EH (cell line): ENCODE measurements around the gene ARHGAP26.

Experiments
- DNase-seq: peaks from one replicate; pipeline ENCODE4 v3.0.0-alpha.2; 2015; ENCODE audit warnings: low read depth

The ARHGAP26 gene

GRCh38 chr5:143141652-143142051 lies 371.5 kb downstream of the ARHGAP26 start:
- no peak for DNase-seq

DNA sequence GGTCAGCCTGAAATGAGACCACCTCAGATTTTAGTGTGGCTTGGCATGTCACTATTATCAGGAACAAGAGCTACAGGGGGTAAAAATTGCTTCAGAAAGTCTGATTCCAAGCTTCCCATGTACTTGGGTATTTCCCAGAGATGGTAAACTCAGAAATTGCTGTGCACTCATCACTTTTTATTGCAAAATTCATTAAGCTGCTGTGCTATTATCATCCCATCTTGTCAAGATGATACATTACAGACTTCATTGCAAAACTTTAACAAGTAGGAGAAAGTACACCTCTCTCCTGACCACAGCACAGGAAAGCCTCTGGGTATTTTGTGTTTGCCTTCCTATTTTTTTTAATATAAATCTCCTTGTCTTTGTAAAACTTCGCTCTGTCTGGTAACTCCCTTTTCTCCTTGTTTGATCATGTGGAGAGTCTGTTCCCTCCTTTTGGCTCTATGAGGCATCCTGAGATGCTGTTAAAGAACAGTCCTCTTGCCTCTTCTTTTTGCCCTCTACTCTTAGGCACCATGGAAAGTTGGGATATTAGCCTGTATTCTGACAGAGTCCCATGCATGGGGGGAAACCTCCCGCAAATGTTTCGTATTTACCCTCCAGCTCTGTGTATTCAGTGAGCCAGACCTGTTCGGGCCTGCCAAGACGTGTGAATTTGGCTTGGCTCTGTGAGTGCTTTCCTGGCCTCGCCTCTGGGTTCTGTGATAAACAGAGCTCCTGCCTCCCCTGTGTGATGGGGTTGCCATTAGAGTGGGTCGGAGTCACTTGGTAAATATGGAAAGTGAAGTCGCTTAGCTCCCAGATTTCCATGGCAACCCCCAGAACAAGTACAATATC lies 372.6 kb downstream of the ARHGAP26 start:
- peak; percentile 46 for DNase-seq

DNA sequence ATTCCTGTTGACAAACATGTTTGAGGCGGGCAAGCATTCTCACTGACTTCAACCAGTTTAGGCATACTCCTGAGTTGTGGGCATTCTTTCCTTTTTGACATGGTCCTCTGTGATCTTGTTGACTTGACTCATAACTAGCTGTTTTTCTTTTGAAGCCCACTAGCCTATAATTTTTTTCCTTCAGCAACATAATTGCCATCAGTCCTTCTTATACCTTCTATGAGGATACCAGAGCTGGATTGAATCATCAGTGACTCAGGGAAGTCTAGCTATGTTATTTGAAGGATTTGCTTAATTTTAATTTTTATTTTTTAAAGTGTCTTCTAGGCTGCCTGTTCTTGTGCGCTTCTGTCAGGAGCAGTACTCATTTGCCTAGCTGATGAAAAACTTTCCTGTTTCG lies 373.8 kb downstream of the ARHGAP26 start:
- DNase-seq, result peak; percentile 71

GRCh38 chr5:143145243-143146160 lies 375.3 kb downstream of the ARHGAP26 start:
- DNase-seq, result peak; percentile 38

DNA sequence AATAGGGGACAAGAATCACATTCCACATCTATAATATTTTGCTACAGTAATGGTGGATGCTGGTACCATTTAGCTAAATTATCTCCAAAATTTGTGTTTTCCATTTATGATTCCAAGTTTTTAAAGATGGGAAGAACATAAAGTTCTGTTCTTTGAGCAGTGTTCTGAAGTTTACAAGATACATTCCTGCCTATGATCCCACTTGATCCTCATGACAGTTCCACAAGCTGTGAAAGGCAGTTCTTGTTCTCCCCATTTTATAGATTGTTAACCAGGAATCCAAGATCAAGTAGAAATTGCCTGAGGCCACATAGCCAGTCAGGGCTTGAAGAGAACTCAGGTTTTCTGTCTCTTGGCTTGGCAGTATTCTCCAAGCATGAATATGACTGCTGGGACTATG lies 376.0 kb downstream of the ARHGAP26 start:
- no peak for DNase-seq

- DNase-seq, result no peak
Measured at GRCh38 chr5:143147383-143147782, 377.2 kb downstream of the ARHGAP26 start.

DNA sequence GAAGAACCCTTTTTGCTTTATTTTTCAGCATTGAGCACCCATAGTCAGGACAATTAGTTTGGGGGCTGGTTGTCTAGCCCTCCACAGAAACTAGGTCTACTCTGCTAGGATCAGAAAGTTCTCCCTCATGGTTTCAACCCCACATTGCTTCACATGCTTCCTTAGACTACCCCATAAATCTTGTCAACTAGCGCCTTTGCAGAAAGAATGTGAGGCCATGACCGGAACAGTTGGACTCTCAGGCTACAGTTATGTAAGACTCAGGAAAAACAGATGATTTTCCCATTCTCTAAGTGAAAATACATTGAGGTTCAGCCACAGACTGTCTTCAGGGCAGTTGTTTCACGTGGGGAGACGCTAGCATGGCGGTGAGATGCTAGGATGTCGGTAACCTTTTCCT lies 377.7 kb downstream of the ARHGAP26 start:
- DNase-seq, result peak; percentile 78

GRCh38 chr5:143148771-143149170 lies 378.6 kb downstream of the ARHGAP26 start:
- DNase-seq, result no peak

DNA sequence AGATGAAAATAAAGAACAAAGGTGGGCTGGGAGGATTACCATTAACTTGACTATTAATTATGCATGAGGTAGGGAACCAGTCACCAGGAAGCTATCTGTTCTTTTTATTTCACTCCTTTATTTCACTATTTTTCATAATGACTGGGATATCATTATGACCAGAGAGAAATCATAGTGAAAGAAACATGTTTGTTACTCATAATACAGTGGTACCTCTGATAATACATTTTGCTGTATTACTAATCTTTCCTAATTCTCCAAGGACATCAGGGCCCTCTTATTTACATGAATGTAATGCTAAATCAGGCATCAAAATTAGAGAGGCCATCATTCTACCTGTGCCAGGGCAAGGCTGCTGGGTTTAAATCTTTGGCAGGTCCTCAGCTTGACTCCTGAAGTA lies 379.6 kb downstream of the ARHGAP26 start:
- DNase-seq, result no peak

GRCh38 chr5:143151056-143151700 lies 381.0 kb downstream of the ARHGAP26 start:
- no peak for DNase-seq

- DNase-seq, result no peak
Measured at GRCh38 chr5:143152445-143152844, 382.3 kb downstream of the ARHGAP26 start.

DNA sequence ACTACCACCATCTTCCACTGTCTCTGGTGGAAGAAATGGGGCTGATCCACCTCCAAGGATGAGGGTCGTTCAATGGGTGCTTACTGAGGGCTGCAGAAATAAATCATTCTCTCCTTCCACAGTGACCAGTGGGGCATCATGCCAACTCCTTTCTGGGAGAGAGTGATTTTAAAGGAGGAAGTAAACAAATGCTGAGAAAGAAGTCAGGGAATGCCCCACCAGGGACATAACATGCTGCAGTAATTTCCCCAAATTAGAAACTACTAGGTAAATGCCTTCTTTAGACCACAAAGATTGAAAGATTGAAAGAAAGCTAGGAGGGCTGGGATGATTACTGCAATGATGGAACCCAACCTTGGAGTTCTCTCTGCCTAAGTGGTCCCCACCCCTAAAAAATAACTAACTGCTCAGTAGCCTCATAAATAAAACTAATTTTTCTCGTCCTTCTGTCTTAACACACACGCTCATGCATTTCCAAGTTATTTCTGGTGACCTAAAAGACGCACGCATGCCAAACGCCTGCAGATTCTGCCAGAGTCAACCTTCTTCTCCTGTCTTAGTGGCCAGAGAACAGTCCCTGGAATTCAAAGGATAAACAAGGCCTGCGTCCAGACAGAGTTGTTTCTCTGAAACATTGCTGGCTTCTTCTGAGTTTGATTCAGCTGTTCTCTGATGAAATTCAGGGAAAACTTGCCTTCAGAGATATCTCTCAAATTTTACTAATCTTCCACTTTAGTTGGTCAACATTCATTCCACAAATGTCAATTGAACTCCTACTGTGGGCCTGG lies 383.3 kb downstream of the ARHGAP26 start:
- DNase-seq, result peak; percentile 94

DNA sequence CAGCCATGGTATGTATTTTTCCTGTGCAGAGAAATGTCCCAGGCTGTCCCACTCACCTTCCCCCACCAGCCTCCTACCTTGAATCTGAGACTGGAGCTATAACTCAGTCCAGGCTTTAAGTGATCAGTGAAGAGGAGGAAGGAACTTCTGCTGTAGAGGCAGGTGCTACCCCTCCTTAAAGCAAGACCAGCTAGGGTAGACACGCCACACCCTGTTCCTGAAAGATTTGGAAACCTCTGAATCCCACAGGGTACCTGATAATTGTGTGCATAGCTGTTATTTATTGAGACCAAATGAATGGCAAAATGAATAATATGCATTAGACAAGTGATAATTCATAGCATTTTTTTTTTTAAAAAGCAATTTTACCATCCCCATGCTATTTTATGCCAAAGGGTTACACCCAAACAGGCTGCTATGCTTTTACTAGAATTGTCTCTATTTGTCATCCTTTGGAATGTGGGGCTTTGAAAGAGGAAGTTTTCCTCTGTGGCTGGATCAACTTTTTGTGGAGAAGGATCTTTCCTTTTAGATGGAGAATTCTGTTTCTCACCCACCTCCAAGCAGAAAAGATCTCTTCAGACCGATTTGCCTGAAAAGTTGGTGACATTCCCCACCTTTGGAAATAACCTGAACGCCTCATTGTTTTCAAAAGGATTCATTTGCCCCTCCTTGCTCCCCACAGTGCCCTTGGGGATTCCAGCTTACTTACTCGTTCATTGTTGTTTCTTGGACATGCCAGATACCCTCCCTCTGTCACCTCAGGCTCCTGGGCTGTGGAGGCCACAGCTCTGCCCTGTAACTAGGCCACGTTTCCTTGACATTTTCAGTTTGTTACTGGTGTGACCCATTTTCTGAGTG lies 384.6 kb downstream of the ARHGAP26 start:
- DNase-seq, result peak; percentile 79

DNA sequence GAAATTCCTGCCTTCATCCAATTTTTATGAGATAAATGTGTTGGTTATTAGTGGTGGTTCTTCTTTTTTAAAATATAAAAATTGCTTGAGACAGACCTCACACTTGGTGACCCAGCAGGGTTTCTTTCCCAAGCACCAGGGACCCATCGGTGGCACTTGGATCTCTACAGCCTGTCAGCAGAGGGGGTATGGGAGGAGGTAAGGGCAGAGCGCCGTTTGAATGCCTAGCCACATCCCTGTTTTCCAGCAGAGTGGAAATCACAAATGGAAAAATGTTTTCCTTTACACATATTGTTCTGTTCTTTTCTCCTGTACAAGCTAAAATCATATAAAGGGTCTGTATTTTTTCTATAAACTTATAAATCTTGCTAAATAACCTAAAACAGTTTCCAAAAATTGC lies 385.3 kb downstream of the ARHGAP26 start:
- peak; percentile 50 for DNase-seq

- DNase-seq, result no peak
Measured at GRCh38 chr5:143156086-143156485, 385.9 kb downstream of the ARHGAP26 start.

- DNase-seq, result no peak
Measured at GRCh38 chr5:143156572-143156971, 386.4 kb downstream of the ARHGAP26 start.

DNA sequence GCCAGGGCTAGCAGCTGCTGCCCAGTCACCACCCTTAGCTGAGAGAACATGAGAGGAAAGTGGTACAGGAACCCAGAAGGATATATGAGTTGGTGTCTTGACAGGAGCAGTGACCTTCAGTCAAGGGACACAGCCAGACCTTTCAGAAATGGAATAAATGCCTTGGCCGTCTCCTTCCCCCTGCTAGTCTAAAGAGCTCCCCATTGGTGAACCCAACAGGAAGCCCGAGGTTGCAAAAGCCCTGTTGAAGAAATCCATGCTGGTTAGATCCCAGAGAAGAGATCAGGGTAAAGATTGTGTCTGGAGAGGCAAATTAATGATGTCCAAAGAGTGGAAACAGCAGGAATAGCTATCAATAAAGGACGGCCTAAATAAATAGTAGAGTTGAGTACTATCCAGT lies 388.9 kb downstream of the ARHGAP26 start:
- DNase-seq, result no peak

GRCh38 chr5:143161885-143162540 lies 391.8 kb downstream of the ARHGAP26 start:
- DNase-seq, result peak; percentile 55

GRCh38 chr5:143162810-143163209 lies 392.6 kb downstream of the ARHGAP26 start:
- no peak for DNase-seq

GRCh38 chr5:143164557-143164956 lies 394.4 kb downstream of the ARHGAP26 start:
- no peak for DNase-seq
